Suprapubic skin (tissue), 4 donors: Measurements from ENCODE around the gene SERPINA6. TPM values are rescaled to one million over a fixed set of nuclear protein-coding genes. Genes with fewer than 3 reads are reported as not detected.

Experiments
- DNase-seq, 2 donors: peaks; one replicate each; pipeline ENCODE4 v3.0.0-alpha.2; 2019; ENCODE audit warnings: low spot score in 2 of 2
- H3K27ac ChIP-seq: fragments of 200-600 bp; sonication (generic); one replicate; pipeline ENCODE4 v1.5.1; 2019
- H3K27me3 ChIP-seq: fragments of 200-600 bp; sonication (generic); one replicate; pipeline ENCODE4 v1.5.1; 2019
- H3K36me3 ChIP-seq: fragments of 200-600 bp; sonication (generic); one replicate; pipeline ENCODE4 v1.5.1; 2019
- H3K4me1 ChIP-seq: fragments of 200-600 bp; sonication (generic); one replicate; pipeline ENCODE4 v1.5.1; 2019
- H3K4me3 ChIP-seq: fragments of 200-600 bp; sonication (generic); one replicate; pipeline ENCODE4 v1.5.1; 2019; ENCODE audit warnings: mild to moderate bottlenecking
- H3K9me3 ChIP-seq: fragments of 200-600 bp; sonication (generic); one replicate; pipeline ENCODE4 v1.5.1; 2019
- EP300 ChIP-seq: sonication (generic); formaldehyde crosslinking; IDR thresholded peaks from one replicate; pipeline ENCODE4 v1.6.1; 2017; ENCODE audit warnings: antibody characterized with exemption
- POLR2A ChIP-seq, 2 donors: fragments of 450-650 bp; IDR thresholded peaks; one replicate each; pipeline ENCODE4 v1.6.1; 2017; ENCODE audit warnings: antibody characterized with exemption in 2 of 2, mild to moderate bottlenecking in 2 of 2, moderate library complexity in 2 of 2
- POLR2AphosphoS5 ChIP-seq, 3 donors: sonication (generic); formaldehyde crosslinking; IDR thresholded peaks; one replicate each; pipeline ENCODE4 v1.6.1; 2017; ENCODE audit warnings: antibody characterized with exemption in 3 of 3
- WGBS: methylation state at CpG from one replicate; pipeline ENCODE4 v1.1.5; 2018; 5-methylcytosine and 5-hydroxymethylcytosine counted together
- total RNA-seq, 4 donors: library from RNA; depleted of rRNA; stranded (reverse); fragments of >200 nt; gene quantifications; one replicate each; pipeline ENCODE4 v1.1.0, GENCODE V29; 2016
- TF ChIP-seq, protein P1 (sequence below), 2 donors: fragments of 200-600 bp in 1 of 2; fragments of 450-650 bp in 1 of 2; sonication (generic) in 1 of 2; IDR thresholded peaks; one replicate each; pipeline ENCODE4 v1.5.1; 2016 to 2019; ENCODE audit warnings: antibody characterized with exemption in 2 of 2, mild to moderate bottlenecking in 1 of 2, moderate library complexity in 1 of 2

Gene SERPINA6
- total RNA-seq, 4 donors from 2014 or later, result 0.97 TPM; not detected in 3

GRCh38 chr14:94330857-94331256 is 7.7 kb upstream of the SERPINA6 start:
- WGBS, result no CpG with 5 or more reads among the region's 2 CpGs
- H3K36me3 ChIP-seq, result no peaks in the 10 kb centered on the region
- no peak overlapping the region for H3K27ac ChIP-seq
- DNase-seq, result no peak
- H3K4me3 ChIP-seq, result no peak overlapping the region
- peaks cover 3% of the 10 kb centered on the region for H3K4me1 ChIP-seq
- H3K9me3 ChIP-seq, result no peaks in the 10 kb centered on the region
- no peaks in the 10 kb centered on the region for H3K27me3 ChIP-seq
- TF ChIP-seq, protein P1, sequence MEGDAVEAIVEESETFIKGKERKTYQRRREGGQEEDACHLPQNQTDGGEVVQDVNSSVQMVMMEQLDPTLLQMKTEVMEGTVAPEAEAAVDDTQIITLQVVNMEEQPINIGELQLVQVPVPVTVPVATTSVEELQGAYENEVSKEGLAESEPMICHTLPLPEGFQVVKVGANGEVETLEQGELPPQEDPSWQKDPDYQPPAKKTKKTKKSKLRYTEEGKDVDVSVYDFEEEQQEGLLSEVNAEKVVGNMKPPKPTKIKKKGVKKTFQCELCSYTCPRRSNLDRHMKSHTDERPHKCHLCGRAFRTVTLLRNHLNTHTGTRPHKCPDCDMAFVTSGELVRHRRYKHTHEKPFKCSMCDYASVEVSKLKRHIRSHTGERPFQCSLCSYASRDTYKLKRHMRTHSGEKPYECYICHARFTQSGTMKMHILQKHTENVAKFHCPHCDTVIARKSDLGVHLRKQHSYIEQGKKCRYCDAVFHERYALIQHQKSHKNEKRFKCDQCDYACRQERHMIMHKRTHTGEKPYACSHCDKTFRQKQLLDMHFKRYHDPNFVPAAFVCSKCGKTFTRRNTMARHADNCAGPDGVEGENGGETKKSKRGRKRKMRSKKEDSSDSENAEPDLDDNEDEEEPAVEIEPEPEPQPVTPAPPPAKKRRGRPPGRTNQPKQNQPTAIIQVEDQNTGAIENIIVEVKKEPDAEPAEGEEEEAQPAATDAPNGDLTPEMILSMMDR (IDR thresholded peaks at IDR 0.05), result no peak
- TF ChIP-seq EP300 (no peak), POLR2AphosphoS5 (IDR thresholded peaks at IDR 0.05) (no peak), POLR2A (IDR thresholded peaks at IDR 0.05) (no peak)

DNA sequence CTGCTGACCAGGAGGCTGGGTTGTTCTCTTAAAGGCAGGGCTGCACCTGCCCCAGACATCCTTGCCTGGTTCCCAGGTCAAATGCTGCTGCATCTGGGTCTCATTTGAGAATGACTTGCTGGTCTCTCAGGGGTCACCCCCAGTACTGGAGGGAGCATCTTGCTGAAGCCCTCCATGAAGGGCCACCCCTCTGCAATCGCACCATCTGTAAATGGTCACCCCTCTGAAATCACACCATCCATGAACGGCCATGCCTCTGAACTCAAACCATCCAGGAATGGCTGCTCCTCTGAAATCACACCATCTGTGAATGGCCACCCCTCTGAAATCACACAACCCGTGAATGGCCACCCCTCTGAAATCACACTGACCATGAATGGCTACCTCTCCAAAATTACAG is 7.3 kb upstream of the SERPINA6 start:
- Histone ChIP-seq H3K9me3 (no peaks in the 10 kb centered on the region), H3K27ac (no peak overlapping the region), H3K4me1 (peaks cover 3% of the 10 kb centered on the region), H3K36me3 (no peaks in the 10 kb centered on the region), H3K4me3 (no peak overlapping the region), H3K27me3 (no peaks in the 10 kb centered on the region)
- DNase-seq, result no peak
- TF ChIP-seq POLR2A (IDR thresholded peaks at IDR 0.05) (no peak), POLR2AphosphoS5 (IDR thresholded peaks at IDR 0.05) (no peak), EP300 (no peak)
- TF ChIP-seq, protein P1 (IDR thresholded peaks at IDR 0.05), result no peak
- 83% methylated on average over 2 of the region's 3 CpGs for WGBS

- no peaks in the 10 kb centered on the region for H3K27me3 ChIP-seq
- no peak overlapping the region for H3K4me3 ChIP-seq
- no peaks in the 10 kb centered on the region for H3K9me3 ChIP-seq
- WGBS, result 93% methylated on average over 4 of the region's 4 CpGs
- DNase-seq, result no peak
- H3K36me3 ChIP-seq, result no peaks in the 10 kb centered on the region
- H3K4me1 ChIP-seq, result peaks cover under 1% of the 10 kb centered on the region
- no peak overlapping the region for H3K27ac ChIP-seq
- TF ChIP-seq, protein P1 (IDR thresholded peaks at IDR 0.05), result no peak
Measured at GRCh38 chr14:94329857-94330256, 6.7 kb upstream of the SERPINA6 start.

GRCh38 chr14:94328196-94328595 is 5.1 kb upstream of the SERPINA6 start:
- Histone ChIP-seq H3K4me1 (peaks cover 1% of the 10 kb centered on the region), H3K36me3 (no peaks in the 10 kb centered on the region), H3K9me3 (no peaks in the 10 kb centered on the region), H3K4me3 (no peak overlapping the region), H3K27ac (no peak overlapping the region), H3K27me3 (no peaks in the 10 kb centered on the region)
- DNase-seq, result no peak
- WGBS, result 85% methylated on average over 2 of the region's 2 CpGs
- TF ChIP-seq POLR2A (IDR thresholded peaks at IDR 0.05) (no peak), EP300 (no peak), POLR2AphosphoS5 (IDR thresholded peaks at IDR 0.05) (no peak)
- TF ChIP-seq, protein P1 (IDR thresholded peaks at IDR 0.05), result no peak

DNA sequence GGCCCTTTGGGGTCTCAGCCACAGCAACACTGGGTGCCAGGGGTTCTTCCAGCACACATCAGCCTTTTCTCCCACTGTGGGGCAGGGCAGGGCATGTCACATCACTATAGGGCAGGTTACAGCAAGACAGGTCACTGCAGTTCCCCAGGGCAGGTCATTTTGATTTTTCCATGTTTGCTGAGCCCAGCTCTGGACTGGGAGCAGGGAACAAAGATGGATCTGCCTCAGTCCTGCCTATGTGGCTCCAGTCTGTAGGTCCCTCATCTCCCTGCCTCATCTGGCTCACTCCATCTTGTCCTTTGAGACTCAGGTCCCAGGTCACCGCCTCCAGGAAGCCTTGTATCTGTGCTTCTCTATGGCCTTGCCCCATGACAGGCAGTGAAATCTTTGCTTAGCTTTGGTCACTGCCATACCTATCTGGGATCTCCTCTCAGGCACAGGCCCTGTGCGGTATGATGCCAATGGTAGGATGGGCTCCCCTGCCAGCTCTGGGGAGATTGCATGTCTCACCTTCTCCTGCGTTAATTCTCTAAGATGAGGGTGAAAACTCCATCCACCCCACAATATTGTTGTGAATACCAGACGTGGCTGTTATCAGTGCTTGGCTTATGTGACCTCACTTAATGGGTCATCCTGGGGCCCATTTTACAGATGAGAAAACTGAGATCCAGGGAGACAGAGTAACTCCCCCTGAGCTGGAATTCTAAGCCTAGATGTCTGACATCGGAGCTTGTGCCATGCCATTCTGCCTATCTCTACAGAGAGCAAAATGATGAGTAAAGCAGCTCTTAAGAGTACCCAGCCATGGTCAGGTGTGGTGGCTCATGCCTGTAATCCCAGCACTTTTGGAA is 1.5 kb downstream of the SERPINA6 start:
- no peaks in the 10 kb centered on the region for H3K27me3 ChIP-seq
- TF ChIP-seq POLR2AphosphoS5 (IDR thresholded peaks at IDR 0.05), result no peak
- TF ChIP-seq, protein P1 (IDR thresholded peaks at IDR 0.05), result no peak
- no peak for TF ChIP-seq EP300
- TF ChIP-seq POLR2A (IDR thresholded peaks at IDR 0.05), result no peak
- no peak for DNase-seq
- no peaks in the 10 kb centered on the region for H3K36me3 ChIP-seq
- H3K4me1 ChIP-seq, result peaks cover 15% of the 10 kb centered on the region
- H3K9me3 ChIP-seq, result no peaks in the 10 kb centered on the region
- H3K4me3 ChIP-seq, result no peak overlapping the region
- 92% methylated on average over 5 of the region's 5 CpGs for WGBS
- H3K27ac ChIP-seq, result no peak overlapping the region
